Erythroblast (primary cell): Measurements from ENCODE around the gene EXPH5.

Experiments
- GATA1 ChIP-seq: IDR thresholded peaks from 2 replicates; pipeline ENCODE4 v1.6.1; 2011; ENCODE audit warnings: low read depth, mild to moderate bottlenecking, control low read depth, low read length, moderate library complexity
- POLR2A ChIP-seq: IDR thresholded peaks from 2 replicates; pipeline ENCODE4 v1.6.1; 2011; ENCODE audit warnings: mild to moderate bottlenecking, low read length

DNA sequence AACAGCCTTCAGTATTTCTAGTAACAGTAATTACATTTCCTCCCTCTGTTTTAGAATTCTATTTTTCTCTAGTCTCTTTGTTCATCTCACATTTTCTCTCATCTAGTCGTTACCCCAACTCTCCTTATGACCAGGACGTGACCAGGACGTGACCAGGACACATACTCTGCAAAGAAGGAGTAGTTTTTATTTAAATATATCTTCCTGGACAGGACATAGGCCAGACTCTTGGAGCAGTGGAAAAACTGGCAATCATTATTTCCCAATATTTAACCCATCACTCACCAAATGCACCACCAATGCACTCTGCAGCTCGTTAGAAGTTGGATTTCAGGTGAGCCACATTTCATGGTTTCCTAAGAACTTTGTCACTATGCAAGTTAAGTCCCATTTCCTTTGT is 55.1 kb downstream of the EXPH5 start:
- TF ChIP-seq POLR2A: no peak
- TF ChIP-seq GATA1: no peak
